ENCODE data around the gene FRAT1. TPM values are rescaled to one million over a fixed set of nuclear protein-coding genes. Genes with fewer than 3 reads are reported as not detected.
A peak's percentile ranks its signal among the peaks of the same experiment; 100 is the strongest.

FRAT1 gene
- total RNA-seq, 1 donor from 2014 or later: 5.4 TPM

DNA sequence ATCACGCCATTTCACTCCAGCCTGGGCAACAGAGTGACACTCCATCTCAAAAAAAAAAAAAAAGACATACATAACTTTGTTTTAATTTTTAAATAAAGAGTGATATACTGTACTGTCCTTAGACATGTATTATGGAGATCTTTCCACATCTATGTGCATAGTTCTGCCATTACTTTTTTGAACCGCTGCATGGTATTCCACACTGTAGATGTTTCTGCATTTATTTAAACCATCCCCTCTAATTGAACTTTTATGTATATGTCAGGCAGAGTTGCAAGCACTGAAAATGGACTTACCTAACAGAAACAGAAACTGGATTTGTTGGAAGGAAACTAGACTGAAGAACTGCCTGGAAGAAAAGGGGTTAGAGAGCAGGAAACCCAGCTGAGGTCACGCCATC, 18.1 kb upstream of the FRAT1 start:
- ATAC-seq: no peak
- DNase-seq (ENCODE audit: missing footprints): no peak
- intact Hi-C loops (cut with DNase I): no loop called here

DNA sequence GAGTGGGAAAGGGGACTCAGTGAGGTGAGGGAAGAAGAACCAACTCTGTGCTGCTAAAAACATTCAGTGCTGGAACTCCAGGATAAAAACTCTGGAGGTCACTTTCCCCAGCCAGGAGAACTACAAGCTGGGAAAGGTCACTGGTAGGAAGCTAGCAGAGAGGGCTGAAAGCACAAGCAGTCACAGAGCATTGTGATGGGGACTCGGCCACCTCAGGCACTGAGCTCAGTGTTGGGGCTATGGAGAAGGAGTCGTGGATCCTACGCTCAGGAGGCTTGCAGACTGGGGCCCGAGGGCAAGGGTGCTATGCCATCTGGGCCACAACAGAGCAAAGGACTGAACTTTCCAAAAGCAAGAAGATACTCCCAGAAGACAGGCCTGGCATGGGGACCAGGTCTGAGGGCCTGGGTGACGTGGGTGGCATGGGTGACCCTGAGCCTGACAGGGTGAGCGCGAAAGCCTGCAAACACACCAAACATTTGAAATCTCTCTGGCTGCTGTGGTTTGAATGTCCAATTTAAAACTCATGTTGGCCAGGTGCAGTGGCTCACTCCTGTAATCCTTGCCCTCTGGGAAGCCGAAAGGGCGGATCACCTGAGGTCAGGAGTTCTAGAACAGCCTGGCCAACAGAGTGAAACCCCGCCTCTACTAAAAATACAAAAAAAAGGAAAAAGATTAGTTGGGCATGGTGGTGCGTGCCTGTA, 16.8 kb upstream of the FRAT1 start:
- no peak for DNase-seq (ENCODE audit: missing footprints)
- ATAC-seq: no peak
- intact Hi-C loops (cut with DNase I): no loop called here

DNA sequence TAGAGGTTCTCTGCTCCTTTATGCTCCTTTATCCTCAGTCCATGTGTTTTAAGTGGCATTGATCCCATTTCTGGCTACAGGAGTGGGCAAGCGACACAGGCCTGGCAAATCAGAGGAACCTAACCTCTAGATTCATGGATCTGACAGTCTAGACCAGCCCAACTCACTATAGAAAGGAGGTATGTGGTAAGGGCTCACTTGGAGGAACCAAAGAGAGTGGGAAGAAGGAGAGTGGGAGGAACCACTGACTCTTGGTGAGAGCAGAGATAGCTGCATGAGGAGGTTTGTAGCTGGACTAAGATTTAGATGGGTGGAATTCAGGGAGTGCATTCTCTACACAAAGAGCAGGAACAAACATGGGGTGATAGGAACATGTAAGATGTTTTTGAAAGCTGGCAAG, 11.6 kb upstream of the FRAT1 start:
- DNase-seq (ENCODE audit: missing footprints) (no peak), ATAC-seq (no peak)
- intact Hi-C loops (cut with DNase I): no loop called here

DNA sequence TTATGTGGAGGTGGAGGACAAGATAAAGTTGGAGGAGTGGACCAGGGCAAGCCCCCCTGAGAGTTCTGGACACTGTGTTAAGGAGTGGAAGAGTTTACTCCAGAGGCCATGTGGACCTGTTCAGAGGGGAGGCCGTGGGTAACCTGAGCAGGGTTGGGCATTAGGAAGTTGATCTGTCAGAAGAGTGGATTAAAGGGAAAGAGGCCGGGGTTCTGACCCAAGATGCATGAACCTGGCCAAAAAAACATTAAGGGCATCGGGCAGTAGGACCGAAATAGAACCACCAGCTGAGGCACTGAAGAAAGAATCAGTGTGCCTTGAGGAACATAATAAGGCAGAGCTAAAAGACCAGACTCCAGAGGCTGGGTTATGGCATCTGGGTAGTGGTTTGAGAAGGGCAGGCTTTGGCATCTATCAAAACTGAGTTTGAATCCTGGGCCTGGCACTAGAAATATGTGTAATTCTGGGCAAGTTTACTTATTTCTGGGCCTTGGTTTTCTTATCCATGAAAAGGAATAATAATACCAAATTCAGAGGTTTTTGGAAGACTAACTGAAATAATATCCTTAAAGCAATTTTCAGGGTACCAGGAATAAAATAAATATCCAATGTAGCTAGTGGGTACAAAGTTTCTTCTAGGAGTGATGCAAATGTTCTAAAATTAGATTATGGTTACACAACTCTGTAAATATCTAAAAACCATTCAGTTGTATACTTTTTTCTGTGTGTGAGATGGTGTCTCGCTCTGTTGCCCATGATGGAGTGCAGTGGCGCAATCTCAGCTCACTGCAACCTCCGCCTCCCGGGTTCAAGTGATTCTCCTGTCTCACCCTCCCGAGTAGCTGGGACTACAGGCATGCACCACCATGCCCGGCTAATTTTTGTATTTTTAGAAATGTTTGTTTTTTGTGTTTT, 10.9 kb upstream of the FRAT1 start:
- ATAC-seq (no peak), DNase-seq (ENCODE audit: missing footprints) (no peak)
- intact Hi-C loops (cut with DNase I): no loop called here

DNA sequence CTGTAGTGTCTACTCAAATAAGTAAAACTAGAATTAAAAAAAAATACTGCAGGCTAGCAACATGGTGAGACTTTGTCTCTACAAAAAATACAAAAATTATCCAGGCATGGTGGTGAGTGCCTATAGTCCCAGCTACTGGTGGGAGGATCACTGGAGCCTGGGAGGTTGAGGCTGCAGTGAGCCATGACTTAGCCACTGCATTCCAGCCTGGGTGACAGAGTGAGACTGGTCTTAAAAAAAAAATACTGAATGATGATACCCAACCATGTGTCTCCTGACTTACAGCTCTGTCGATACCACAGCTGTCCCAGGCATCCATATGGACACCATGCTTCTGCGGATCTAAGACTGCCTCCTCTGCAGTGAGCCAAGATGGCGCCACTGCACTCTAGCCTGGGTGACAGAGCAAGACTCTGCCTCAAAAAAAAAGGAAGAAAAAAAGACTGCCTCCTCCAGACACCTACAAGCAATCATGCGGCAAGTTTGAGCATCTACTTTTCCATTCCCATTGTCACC, 7.9 kb upstream of the FRAT1 start:
- no peak for DNase-seq (ENCODE audit: missing footprints)
- no peak for ATAC-seq
- intact Hi-C loops (cut with DNase I): no loop called here

DNA sequence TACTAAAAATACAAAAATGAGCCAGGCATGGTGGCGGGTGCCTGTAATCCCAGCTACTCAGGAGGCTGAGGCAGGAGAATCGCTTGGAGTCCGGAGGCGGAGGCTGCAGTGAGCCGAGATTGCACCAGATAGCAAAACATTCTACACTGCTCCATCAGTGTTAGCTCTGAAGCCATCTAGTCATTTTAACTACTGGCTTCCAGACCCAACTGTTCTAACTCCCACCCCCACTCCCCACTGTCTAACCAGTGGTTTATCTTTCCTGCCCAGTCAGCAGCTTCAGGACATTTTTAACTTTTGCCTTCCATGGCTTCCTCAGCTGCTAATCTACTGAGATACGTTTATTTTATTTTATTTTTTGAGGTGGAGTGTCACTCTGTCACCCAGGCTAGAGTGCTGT, 6.2 kb upstream of the FRAT1 start:
- no peak for ATAC-seq
- intact Hi-C loops (cut with DNase I): no loop called here
- DNase-seq (ENCODE audit: missing footprints): no peak

DNA sequence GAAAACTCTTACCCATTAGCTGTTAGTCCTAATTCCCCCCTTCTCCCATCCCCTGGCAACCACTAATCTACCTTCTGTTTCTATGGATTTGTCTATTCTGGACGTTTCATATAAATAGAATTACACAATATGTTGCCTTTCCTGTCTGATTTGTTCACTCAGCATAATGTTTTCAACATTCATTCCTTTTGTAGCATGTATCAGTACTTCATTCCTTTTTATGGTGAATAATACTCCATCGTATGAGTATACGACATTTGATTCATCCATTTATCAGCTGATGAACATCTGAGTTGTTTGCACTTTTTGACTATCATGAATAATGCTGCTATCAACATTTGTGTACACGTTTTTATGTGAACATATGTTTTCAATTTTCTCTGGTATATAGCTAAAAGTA, 4.4 kb upstream of the FRAT1 start:
- intact Hi-C loops (cut with DNase I): no loop called here

DNA sequence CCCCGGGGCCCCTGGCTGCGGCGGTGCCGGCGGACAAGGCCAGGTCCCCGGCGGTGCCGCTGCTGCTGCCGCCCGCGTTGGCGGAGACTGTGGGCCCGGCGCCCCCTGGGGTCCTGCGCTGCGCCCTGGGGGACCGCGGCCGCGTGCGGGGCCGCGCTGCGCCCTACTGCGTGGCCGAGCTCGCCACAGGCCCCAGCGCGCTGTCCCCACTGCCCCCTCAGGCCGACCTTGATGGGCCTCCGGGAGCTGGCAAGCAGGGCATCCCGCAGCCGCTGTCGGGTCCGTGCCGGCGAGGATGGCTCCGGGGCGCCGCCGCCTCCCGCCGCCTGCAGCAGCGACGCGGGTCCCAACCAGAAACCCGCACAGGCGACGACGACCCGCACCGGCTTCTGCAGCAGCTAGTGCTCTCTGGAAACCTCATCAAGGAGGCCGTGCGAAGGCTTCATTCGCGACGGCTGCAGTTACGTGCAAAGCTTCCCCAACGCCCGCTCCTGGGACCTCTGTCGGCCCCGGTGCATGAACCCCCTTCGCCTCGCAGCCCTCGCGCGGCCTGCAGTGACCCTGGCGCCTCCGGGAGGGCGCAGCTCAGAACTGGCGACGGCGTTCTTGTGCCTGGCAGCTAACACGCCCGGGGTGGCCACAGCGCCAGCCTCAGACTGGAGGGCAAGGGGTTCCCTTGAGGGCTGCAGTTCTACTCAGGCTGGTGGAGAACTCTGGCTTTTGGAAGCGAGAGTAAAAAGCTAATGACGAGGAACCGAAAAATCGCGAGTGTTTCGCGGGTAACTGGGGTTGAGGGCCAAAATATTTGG, 804 bp downstream of the FRAT1 start:
- peak; percentile 40 for ATAC-seq
- intact Hi-C loops (cut with DNase I): loop anchor here (2.0 kb wide), 1 partner anchor 13 kb away; no protein-coding TSS in a partner anchor
- DNase-seq (ENCODE audit: missing footprints): peak; percentile 82

More for the DNA sequence above, 4.4 kb upstream of the FRAT1 start:
- ATAC-seq (no peak), DNase-seq (ENCODE audit: missing footprints) (no peak)

DNA sequence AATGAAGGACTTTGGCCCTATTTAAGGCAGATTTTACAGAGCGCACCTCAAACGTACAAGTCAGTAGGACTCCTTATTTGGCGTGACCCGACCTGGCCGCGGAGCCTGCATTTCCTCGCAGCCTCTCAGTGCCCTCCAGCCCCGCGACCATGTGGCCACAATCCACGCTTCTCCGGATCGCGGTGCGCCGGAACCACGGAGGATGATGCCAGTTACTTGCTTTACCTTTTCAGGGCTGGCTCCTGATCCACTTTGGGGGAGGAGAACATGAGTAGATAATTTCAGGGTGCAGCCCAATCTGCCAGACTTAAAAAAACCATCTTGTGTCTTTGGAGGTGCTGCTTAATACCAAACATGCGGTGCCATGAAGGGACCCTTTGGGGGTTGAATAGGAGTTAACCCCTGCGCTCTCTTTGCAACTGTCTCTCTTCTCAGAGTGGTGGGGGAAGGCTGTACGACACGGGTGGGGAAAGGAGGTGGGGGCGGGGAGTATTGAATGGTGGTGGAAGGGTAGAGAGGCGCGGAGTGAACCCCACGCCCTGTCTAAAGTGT, 1.5 kb downstream of the FRAT1 start:
- ATAC-seq (no peak), DNase-seq (ENCODE audit: missing footprints) (peak; percentile 76)
- intact Hi-C loops (cut with DNase I): no loop called here

DNA sequence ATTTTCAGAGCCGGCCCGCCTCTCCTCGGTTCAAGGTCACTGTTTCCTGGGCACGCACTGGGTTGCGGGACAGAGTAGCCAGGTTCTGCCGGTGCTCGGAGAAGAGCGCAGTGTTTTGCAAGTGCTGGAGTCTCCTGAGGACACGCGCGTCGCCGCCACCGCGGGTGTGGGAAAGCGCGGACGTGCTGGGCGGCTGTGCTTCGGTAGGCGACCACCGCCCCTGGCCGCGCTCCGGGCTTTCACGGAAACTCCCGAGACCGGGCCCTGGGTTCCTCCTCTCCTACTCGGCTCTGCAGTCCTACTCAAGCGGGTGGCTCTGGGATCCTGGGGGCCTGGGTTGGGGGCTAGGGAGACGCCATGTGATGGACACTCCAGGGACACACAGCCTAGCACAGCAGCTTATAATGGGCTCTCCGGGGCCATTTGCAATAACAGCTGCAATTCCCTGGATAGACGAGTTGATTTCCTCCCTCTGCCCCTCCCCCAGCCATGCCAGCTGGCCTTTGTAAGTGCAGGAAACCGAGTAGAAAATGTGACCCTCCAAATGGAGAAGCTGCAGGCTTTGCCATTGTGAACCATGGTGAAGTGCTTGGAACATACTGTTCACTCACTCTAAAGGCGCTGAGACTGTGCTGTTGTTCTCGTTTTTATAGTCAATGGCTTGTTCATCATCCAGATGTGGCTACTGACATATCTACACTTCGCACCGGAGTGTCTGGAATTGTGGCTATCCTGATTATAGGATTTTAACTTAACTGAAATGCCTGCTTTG, 2.1 kb downstream of the FRAT1 start:
- intact Hi-C loops (cut with DNase I): no loop called here
- peak; percentile 82 for DNase-seq (ENCODE audit: missing footprints)
- ATAC-seq: peak; percentile 18

DNA sequence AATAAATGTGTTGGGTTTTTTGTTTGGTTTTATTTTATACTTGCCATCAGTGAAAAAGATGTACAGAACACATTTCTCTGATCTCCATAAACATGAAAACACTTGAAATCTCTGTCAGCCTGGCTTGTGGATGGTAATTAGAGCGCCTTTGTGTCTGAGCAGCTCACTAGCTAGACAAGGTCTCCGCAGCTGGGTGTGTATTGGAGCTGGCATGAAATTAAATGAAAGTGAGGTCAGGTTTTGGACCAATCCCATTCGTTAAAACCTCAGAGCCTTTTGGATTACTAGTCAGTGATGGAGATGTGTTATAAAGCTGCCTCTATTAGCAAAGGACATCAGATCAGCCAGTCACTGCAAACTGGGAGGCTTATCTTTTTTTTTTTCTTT, 2.7 kb downstream of the FRAT1 start:
- intact Hi-C loops (cut with DNase I): no loop called here
- DNase-seq (ENCODE audit: missing footprints) (no peak), ATAC-seq (no peak)

DNA sequence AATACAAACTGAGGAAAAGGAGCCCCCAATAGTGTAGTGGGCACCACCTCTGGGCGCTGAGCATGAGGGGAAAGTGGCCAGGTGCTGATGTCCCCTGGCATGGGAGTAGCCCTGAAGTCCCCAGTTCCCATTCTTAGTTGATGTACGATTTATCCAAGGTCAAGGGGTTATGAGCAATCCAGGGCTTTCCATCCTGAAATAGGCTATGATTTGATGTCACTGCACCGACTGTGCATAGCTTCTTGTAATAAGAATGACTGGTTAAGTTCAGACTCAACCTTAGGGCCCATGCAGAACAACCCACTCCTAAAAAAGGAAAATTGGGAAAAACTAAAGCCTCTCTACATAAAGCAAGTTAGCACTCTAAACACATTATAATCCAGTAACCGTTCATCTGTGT, 4.4 kb downstream of the FRAT1 start:
- intact Hi-C loops (cut with DNase I): no loop called here
- DNase-seq (ENCODE audit: missing footprints) (no peak), ATAC-seq (no peak)

DNA sequence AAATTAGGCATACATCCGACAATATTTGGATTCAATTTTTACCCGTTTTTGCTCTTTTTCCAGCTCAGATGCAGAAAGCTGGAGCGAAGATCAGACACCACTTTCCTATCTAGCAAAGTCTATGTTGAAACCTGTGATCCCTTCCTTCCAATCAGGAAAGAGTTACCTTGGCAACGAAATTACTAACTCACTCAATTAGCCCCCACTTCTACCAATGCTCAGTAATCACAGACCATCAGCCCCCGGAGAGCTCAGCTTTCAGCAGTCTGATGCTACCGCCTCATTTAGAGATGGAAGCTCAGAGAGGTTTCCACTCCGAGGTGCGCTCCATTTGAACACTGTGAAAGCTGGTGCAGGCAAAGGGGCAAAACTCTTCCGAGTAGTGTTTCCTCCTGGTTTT, 6.7 kb downstream of the FRAT1 start:
- ATAC-seq (no peak), DNase-seq (ENCODE audit: missing footprints) (no peak)
- intact Hi-C loops (cut with DNase I): no loop called here

DNA sequence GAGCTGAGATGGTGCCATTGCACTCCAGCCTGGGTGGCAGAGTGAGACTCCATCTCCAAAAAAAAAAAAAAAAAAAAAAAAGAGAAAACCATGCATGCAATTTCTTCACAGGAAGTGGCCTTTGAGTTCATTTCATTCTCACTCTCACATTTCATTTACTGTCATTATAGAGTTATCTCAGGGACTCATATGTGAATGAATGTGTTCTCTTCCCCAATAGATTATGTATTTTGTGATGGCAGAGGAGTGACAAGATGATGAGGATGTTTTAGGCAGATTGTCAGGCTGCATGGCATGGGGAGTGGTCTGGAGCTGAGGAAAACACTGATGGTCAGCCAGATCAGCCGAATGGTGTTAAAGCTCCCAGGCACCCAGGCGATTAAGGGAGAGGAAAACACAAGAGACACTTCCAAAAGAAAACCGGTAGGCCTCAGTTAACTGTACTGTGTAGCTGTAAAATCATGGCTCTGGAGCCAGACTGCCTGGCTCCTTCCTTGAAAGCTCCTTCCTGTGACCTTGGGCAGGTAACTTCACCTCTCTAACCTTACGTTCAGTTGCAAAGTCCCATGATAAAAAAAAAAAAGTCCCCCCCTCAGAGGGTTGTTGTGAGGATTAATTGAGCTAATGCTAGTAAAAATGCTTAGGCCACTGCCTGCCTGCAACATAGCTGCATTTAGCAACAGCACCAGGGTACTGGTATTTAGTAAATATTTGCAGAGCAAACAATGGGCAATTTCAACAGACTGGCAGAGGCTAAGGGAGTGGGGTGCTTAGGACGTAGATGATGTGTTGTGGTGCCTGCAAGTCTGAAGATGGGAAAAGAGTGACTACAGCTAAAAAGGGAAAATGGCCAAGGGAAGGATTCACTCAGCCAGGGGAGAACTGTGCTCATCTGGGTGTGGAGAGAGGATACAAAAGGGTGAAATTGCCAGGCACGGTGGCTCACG, 8.6 kb downstream of the FRAT1 start:
- DNase-seq (ENCODE audit: missing footprints) (no peak), ATAC-seq (no peak)
- intact Hi-C loops (cut with DNase I): no loop called here

DNA sequence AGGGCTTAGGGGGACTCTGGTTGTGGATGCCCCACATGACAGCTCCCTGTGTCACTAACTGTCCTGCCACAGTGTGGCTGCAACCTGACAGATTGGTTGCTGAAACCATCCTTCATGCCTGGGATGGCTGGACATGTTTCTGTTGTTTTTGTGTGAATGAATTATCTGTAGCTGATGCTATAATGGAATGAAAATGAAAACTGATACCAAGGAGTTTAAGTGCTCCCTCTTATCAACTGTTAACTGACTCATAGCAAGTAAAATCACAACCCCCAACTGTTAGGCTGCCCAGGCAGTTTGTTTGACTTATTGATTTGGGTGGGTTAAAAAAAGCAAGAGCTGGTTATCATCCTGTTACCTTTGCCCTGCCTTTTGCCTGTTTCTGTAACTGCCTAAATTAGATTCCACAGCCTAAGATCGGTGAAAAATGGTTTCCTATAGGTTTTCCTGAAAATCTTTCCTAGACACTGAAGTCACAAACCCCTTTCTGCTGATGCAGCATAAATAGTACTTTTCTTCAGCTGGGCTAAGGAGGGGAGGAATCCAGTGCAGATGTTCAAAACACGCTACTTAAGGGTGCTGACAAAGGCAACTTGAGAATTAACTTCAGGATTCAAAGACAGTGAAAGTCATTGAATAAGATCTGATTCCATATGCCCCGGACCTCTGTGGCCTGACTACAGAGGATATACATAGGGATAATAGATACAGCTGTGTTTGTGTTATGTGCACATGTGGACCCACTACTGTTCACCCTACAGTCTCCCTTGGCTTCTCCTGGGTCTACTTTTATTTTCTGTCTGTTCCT, 9.8 kb downstream of the FRAT1 start:
- DNase-seq (ENCODE audit: missing footprints) (no peak), ATAC-seq (no peak)
- intact Hi-C loops (cut with DNase I): no loop called here

DNA sequence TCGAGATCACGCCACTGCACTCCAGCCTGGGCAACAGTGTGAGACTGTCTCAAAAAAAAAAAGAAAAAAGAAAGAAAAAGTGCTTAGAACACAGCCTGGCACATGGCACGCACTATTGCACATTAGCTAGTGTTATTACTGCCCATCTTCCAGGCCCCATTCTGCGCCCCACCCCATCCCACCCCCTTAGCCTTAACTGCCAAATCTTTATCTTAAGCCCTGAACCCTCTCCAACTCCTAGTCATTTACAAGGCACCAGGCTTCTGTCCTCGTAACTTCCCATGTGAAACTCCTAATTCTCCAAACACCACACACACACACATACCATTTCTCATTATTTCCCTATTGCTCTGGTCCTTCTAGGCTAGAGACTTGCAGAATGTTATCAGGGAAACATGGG, 10.7 kb downstream of the FRAT1 start:
- no peak for DNase-seq (ENCODE audit: missing footprints)
- no peak for ATAC-seq
- intact Hi-C loops (cut with DNase I): no loop called here
